H1 (cell line): ENCODE data around the gene JPH3. TPM values are rescaled to one million over a fixed set of nuclear protein-coding genes. Genes with fewer than 3 reads are reported as not detected.

Experiments used
- JUN ChIP-seq: IDR thresholded peaks from 2 replicates; pipeline ENCODE4 v1.6.1; 2011; ENCODE audit warnings: low read depth, mild to moderate bottlenecking, improper control_type of control experiment, low read length
- JUND ChIP-seq: IDR thresholded peaks from 2 replicates; pipeline ENCODE4 v1.6.1; 2011; ENCODE audit warnings: mild to moderate bottlenecking, improper control_type of control experiment, low read length
- polyA plus RNA-seq, 7 experiments: library from polyadenylated mRNA; depleted of rRNA in 3 of 7; stranded (reverse) in 5 of 7; unstranded in 2 of 7; fragments of >200 nt in 5 of 7; fragments of 200-250 nt in 2 of 7; gene quantifications; 1 replicate in 5 of 7; 2 replicates in 1 of 7; 4 replicates in 1 of 7; pipeline versions ENCODE4 v1.2.1 to v1.2.3, GENCODE V29; 2011 to 2013; ENCODE audit warnings: missing spikeins in 2 of 7, mixed read lengths in 2 of 7
- total RNA-seq: library from RNA; stranded (reverse); fragmentation: NEBNext Ultra II Directional; extraction: Animal tissue kit (Norgen Biotek cat#: 25700); gene quantifications from 2 replicates; pipeline ENCODE4 v1.2.1, GENCODE V29; 2021

The JPH3 gene
- total and polyA plus RNA-seq, 2 of the 8 experiments (the other 6 are each of a cell fraction or from before 2014, with no cell fraction given), result 10.3 to 28.3 TPM

DNA sequence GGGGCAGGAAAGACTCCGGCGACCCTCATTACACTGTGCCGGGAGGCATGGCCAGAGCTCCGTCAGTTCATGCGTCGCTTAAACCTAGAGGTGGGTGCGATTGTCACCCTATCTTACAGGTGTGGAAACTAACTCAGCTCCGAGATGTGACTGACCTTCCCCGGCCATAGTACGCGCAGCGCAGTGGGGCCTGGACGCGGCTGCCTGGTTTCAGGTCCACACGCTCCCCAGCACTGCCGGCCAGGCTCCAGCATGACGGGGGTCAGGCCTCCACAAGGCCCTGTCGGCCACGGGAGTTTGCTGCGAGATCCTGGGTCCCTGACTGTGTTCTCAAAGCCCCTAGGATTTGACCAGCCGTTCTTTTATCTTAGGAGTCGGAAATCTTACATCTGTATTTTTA lies 34.4 kb downstream of the JPH3 start (continued):
- no peak for TF ChIP-seq JUND
- no peak for TF ChIP-seq JUN
